Osteoblast (primary cell): Measurements from ENCODE around the gene LOXL4. TPM values are rescaled to one million over a fixed set of nuclear protein-coding genes. Genes with fewer than 3 reads are reported as not detected.

Experiments used
- DNase-seq: peaks from one replicate; pipeline ENCODE4 v3.0.0; 2011; ENCODE audit warnings: low spot score, mixed read lengths; ENCODE audit not compliant: insufficient read length; ENCODE audit errors: missing footprints
- H2AFZ ChIP-seq: 2 replicates; pipeline ENCODE4 v1.6.0; 2011; ENCODE audit warnings: mild to moderate bottlenecking, low read length
- H3K27ac ChIP-seq: 2 replicates; pipeline ENCODE4 v1.5.1; 2011; ENCODE audit warnings: mild to moderate bottlenecking, low read depth, low read length, moderate library complexity
- H3K27me3 ChIP-seq: 2 replicates; pipeline ENCODE4 v1.6.0; 2012; ENCODE audit warnings: mild to moderate bottlenecking, control low read depth, inconsistent platforms, low read length, moderate library complexity; ENCODE audit not compliant: insufficient read depth
- H3K36me3 ChIP-seq: 2 replicates; pipeline ENCODE4 v1.5.1; 2011; ENCODE audit warnings: mild to moderate bottlenecking, low read length, control low read depth, moderate library complexity; ENCODE audit not compliant: insufficient read depth
- H3K4me1 ChIP-seq: 2 replicates; pipeline ENCODE4 v1.5.1; 2011; ENCODE audit warnings: mild to moderate bottlenecking, low read length, control low read depth, moderate library complexity; ENCODE audit not compliant: insufficient read depth
- H3K4me2 ChIP-seq: 2 replicates; pipeline ENCODE4 v1.6.0; 2011; ENCODE audit warnings: mild to moderate bottlenecking, low read length; ENCODE audit not compliant: insufficient read depth
- H3K4me3 ChIP-seq: fragments of 200-600 bp; sonication (generic); 3 replicates; pipeline ENCODE4 v1.5.1; 2012; ENCODE audit warnings: mild to moderate bottlenecking, low read length, inconsistent platforms; ENCODE audit not compliant: insufficient read depth
- H3K79me2 ChIP-seq: 2 replicates; pipeline ENCODE4 v1.6.0; 2012; ENCODE audit warnings: mild to moderate bottlenecking, low read length, control low read depth, inconsistent platforms; ENCODE audit not compliant: insufficient read depth
- H3K9me3 ChIP-seq: 2 replicates; pipeline ENCODE4 v1.5.1; 2011; ENCODE audit warnings: low read depth, low read length, control low read depth
- H4K20me1 ChIP-seq: 2 replicates; pipeline ENCODE4 v1.6.0; 2012; ENCODE audit warnings: mild to moderate bottlenecking, low read length, control low read depth; ENCODE audit not compliant: insufficient read depth
- CTCF ChIP-seq: IDR thresholded peaks from 2 replicates; pipeline ENCODE4 v1.5.1; 2011; ENCODE audit warnings: mild to moderate bottlenecking, low read depth, low read length, moderate library complexity; ENCODE audit errors: extremely low read depth
- total RNA-seq: library from RNA; depleted of rRNA; stranded (reverse); fragments of >200 nt; gene quantifications from 2 replicates; pipeline ENCODE4 v1.2.3, GENCODE V29; 2012

The LOXL4 gene
- total RNA-seq, 1 donor: 36.6 TPM

- Histone ChIP-seq H3K36me3 (no peaks in the 10 kb centered on the region), H2AFZ (no peak overlapping the region), H4K20me1 (no peaks in the 10 kb centered on the region), H3K27ac (no peak overlapping the region), H3K4me2 (no peak overlapping the region), H3K4me3 (no peak overlapping the region), H3K79me2 (no peaks in the 10 kb centered on the region), H3K27me3 (peaks cover 32% of the 10 kb centered on the region), H3K9me3 (no peaks in the 10 kb centered on the region), H3K4me1 (no peaks in the 10 kb centered on the region)
- TF ChIP-seq CTCF: no peak
- DNase-seq: no peak
Measured at GRCh38 chr10:98287321-98287720, 19.3 kb upstream of the LOXL4 start.

- TF ChIP-seq CTCF: no peak
- Histone ChIP-seq H3K4me3 (no peak overlapping the region), H3K4me1 (no peaks in the 10 kb centered on the region), H2AFZ (no peak overlapping the region), H3K27me3 (peaks cover 31% of the 10 kb centered on the region), H3K36me3 (no peaks in the 10 kb centered on the region), H3K9me3 (no peaks in the 10 kb centered on the region), H4K20me1 (no peaks in the 10 kb centered on the region), H3K27ac (no peak overlapping the region), H3K4me2 (no peak overlapping the region), H3K79me2 (no peaks in the 10 kb centered on the region)
- DNase-seq: no peak
Measured at GRCh38 chr10:98286419-98286818, 18.4 kb upstream of the LOXL4 start.

- H2AFZ ChIP-seq: no peak overlapping the region
- H3K4me1 ChIP-seq: no peaks in the 10 kb centered on the region
- H3K9me3 ChIP-seq: no peaks in the 10 kb centered on the region
- H4K20me1 ChIP-seq: no peaks in the 10 kb centered on the region
- H3K4me3 ChIP-seq: no peak overlapping the region
- H3K4me2 ChIP-seq: no peak overlapping the region
- no peaks in the 10 kb centered on the region for H3K79me2 ChIP-seq
- no peak for TF ChIP-seq CTCF
- DNase-seq: no peak
- H3K27ac ChIP-seq: no peak overlapping the region
- peaks cover 31% of the 10 kb centered on the region for H3K27me3 ChIP-seq
- no peaks in the 10 kb centered on the region for H3K36me3 ChIP-seq
Measured at GRCh38 chr10:98285416-98285815, 17.4 kb upstream of the LOXL4 start.

- Histone ChIP-seq H3K27me3 (peaks cover 18% of the 10 kb centered on the region), H3K27ac (no peak overlapping the region), H3K4me1 (no peaks in the 10 kb centered on the region), H3K36me3 (no peaks in the 10 kb centered on the region), H3K4me2 (no peak overlapping the region), H3K4me3 (no peak overlapping the region), H3K9me3 (no peaks in the 10 kb centered on the region), H2AFZ (no peak overlapping the region), H3K79me2 (no peaks in the 10 kb centered on the region), H4K20me1 (no peaks in the 10 kb centered on the region)
- TF ChIP-seq CTCF: no peak
- DNase-seq: no peak
Measured at GRCh38 chr10:98276311-98276710, 8.3 kb upstream of the LOXL4 start.
